Fibroblast of skin of back (primary cell): ENCODE measurements around the gene BATF.

Experiments used
- DNase-seq: peaks from one replicate; pipeline ENCODE4 v3.0.0-alpha.2; 2013

Gene BATF

GRCh38 chr14:75501080-75501479 lies 21.2 kb upstream of the BATF start:
- no peak for DNase-seq

- no peak for DNase-seq
Observed at GRCh38 chr14:75504411-75504810, 17.9 kb upstream of the BATF start.

- DNase-seq, result no peak
Observed at GRCh38 chr14:75506930-75507329, 15.3 kb upstream of the BATF start.

- no peak for DNase-seq
Observed at GRCh38 chr14:75510547-75510946, 11.7 kb upstream of the BATF start.

GRCh38 chr14:75511201-75511600 lies 11.1 kb upstream of the BATF start:
- no peak for DNase-seq

- no peak for DNase-seq
Observed at GRCh38 chr14:75513911-75514672, 8.2 kb upstream of the BATF start.

- DNase-seq, result peak; percentile 18
Observed at GRCh38 chr14:75514673-75515628, 7.3 kb upstream of the BATF start.

- DNase-seq, result no peak
Observed at GRCh38 chr14:75515629-75515996, 6.7 kb upstream of the BATF start.

- no peak for DNase-seq
Observed at GRCh38 chr14:75518625-75519024, 3.6 kb upstream of the BATF start.

- DNase-seq, result no peak
Observed at GRCh38 chr14:75519394-75519793, 2.9 kb upstream of the BATF start.

GRCh38 chr14:75519826-75520728 lies 2.2 kb upstream of the BATF start:
- no peak for DNase-seq

GRCh38 chr14:75520852-75521251 lies 1.4 kb upstream of the BATF start:
- no peak for DNase-seq

- no peak for DNase-seq
Observed at GRCh38 chr14:75521415-75522199, 662 bp upstream of the BATF start.

GRCh38 chr14:75522983-75523318 lies 682 bp downstream of the BATF start:
- no peak for DNase-seq

GRCh38 chr14:75523771-75524171 lies 1.5 kb downstream of the BATF start:
- no peak for DNase-seq

GRCh38 chr14:75525969-75526368 lies 3.7 kb downstream of the BATF start:
- no peak for DNase-seq

- no peak for DNase-seq
Observed at GRCh38 chr14:75527449-75528163, 5.3 kb downstream of the BATF start.

GRCh38 chr14:75531256-75531655 lies 9.0 kb downstream of the BATF start:
- DNase-seq, result no peak

GRCh38 chr14:75531660-75532317 lies 9.5 kb downstream of the BATF start:
- DNase-seq, result peak; percentile 43

GRCh38 chr14:75533791-75534555 lies 11.7 kb downstream of the BATF start:
- DNase-seq, result no peak
